Measurements from ENCODE around the gene SLC38A2.

The SLC38A2 gene
- 269 to 561 (median 304) reads per million in 3 donors for total RNA-seq

DNA sequence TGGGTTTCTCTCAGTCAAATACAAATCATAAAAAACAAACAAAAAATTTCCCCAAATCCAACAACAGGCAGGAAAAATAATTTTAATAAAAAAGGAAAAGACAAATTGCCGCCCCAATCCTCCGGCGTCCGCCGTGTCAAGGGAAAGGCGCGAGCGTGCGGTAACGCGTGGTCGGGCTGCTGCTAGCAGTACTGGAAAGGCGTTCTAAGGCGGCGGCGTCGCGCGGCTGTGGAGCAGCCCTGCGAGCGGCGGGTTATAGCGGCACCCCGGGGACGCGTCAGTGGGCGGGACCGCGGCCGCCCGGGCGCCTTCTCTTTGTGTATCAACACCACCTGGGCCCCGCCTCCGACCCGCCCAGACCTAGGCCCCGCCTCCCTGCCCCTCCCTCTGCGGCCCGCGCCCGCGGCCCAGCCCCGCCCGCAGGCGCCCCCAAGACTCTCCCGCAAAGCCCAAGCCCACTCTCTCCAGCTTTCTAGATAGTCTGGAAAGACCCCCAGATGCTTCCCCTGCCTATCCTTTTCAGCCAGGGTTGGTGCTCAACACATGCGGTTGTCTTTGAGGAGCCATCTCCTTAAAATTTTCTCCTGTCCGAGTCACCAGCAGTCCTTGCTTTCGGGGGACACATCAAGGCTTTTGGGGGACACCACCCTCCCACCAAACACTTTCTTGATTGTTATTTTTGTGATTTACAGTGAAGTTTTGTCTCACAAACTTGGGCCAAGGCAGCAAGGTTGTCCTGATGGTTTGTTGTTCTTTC lies at the start of gene SLC38A2:
SLC38A2 (minus strand) TSS at position 230 of the 757 bp plus-strand sequence. CDS start 1,480 bp downstream, outside the sequence.
- no peaks in the 10 kb centered on the region for H3K27me3 ChIP-seq (replicated peaks; ENCODE audit: control insufficient read depth, insufficient read depth, low read length, poor library complexity, severe bottlenecking)
- peaks cover 26% of the 10 kb centered on the region for H3K36me3 ChIP-seq (ENCODE audit: control insufficient read depth, insufficient read depth, low read length)
- H3K27ac ChIP-seq (ENCODE audit: insufficient read depth, low read length, poor library complexity, severe bottlenecking), result peak within 1 kb of the TSS; percentile 90
- peaks cover 37% of the 10 kb centered on the region for H3K4me1 ChIP-seq (ENCODE audit: control insufficient read depth, insufficient read depth, low read length, poor library complexity, severe bottlenecking)
- H3K4me3 ChIP-seq (ENCODE audit: insufficient read depth, low read depth, low read length, poor library complexity, severe bottlenecking), result peak within 1 kb of the TSS; percentile 99
- peak; percentile 93 to 96 (median 95) for DNase-seq
- H3K9me3 ChIP-seq (ENCODE audit: control insufficient read depth, low read length), result no peaks in the 10 kb centered on the region

DNA sequence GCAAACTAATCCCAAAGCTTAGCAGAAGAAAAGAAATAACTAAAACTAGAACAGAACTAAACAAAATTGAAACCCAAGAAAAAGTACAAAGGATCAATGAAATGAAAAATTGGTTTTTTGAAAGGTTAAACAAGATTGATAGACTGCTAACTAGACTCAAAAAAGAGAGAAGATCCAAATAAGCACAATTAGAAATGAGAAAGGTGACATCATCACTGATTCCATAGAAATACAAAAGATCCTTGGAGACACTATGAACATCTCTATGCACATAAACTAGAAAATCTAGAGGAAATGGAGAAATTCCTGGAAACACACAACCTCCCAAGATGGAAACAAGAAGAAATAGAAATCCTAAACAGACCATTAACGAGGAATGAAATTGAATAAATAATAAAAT lies 47.1 kb upstream of the SLC38A2 start:
- no peaks in the 10 kb centered on the region for H3K27me3 ChIP-seq (replicated peaks; ENCODE audit: control insufficient read depth, insufficient read depth, low read length, poor library complexity, severe bottlenecking)
- no peak overlapping the region for H3K4me3 ChIP-seq (ENCODE audit: insufficient read depth, low read depth, low read length, poor library complexity, severe bottlenecking)
- no peaks in the 10 kb centered on the region for H3K4me1 ChIP-seq (ENCODE audit: control insufficient read depth, insufficient read depth, low read length, poor library complexity, severe bottlenecking)
- H3K36me3 ChIP-seq (ENCODE audit: control insufficient read depth, insufficient read depth, low read length), result no peaks in the 10 kb centered on the region
- H3K9me3 ChIP-seq (ENCODE audit: control insufficient read depth, low read length), result no peaks in the 10 kb centered on the region
- H3K27ac ChIP-seq (ENCODE audit: insufficient read depth, low read length, poor library complexity, severe bottlenecking), result no peak overlapping the region
- no peak for DNase-seq

DNA sequence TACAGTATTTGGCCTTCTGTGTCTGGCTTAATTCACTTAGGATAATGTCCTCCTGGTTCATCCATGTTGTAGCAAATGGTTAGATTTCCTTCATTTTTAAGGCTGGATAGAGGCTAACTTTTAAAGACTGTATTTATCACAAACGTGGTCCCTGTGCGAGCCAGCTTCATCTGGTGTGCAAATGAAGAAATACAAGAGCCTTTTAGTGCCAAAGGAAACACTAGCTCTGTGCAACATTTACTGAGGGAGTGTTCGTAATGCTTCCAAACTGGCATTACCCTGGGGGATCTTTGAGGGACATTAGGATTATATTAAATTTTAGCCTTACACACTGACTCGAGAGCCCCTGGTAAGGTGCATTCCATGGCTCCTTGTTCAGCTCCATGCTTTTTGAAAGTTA lies 43.0 kb upstream of the SLC38A2 start:
- Histone ChIP-seq H3K4me3 (ENCODE audit: insufficient read depth, low read depth, low read length, poor library complexity, severe bottlenecking) (no peak overlapping the region), H3K9me3 (ENCODE audit: control insufficient read depth, low read length) (no peaks in the 10 kb centered on the region), H3K36me3 (ENCODE audit: control insufficient read depth, insufficient read depth, low read length) (no peaks in the 10 kb centered on the region), H3K27ac (ENCODE audit: insufficient read depth, low read length, poor library complexity, severe bottlenecking) (no peak overlapping the region), H3K4me1 (ENCODE audit: control insufficient read depth, insufficient read depth, low read length, poor library complexity, severe bottlenecking) (no peaks in the 10 kb centered on the region), H3K27me3 (replicated peaks; ENCODE audit: control insufficient read depth, insufficient read depth, low read length, poor library complexity, severe bottlenecking) (no peaks in the 10 kb centered on the region)
- no peak for DNase-seq

DNA sequence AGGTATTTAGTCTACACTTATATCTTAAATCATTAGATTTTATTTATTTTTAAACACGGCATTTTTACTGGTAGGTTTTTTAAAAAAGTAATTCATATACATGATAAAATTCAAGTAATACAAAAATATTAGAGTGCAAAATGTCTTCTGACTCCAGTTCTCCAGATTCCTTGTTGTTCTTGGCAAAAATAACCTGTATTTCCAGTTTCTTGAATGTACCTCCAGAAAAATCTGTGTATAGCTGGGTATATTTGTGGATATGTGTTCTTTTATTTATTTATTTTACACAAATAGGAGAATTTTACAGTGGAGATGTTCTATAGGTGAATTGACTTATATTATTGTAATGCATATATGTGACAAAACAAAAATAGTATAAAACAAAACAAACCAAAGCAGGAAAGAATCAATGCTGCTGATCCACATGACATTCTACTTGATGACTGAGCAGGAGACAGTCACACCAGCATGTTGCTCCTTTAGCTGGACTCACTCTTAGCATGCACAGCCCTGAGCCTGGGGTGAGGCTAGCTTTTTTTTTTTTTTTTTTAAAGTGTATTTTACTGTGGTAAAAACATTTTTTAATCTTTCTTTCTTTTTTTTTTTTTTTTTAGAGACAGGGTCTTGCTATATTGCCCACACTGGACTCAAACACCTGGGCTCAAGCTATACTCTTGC lies 42.2 kb upstream of the SLC38A2 start:
- Histone ChIP-seq H3K27ac (ENCODE audit: insufficient read depth, low read length, poor library complexity, severe bottlenecking) (no peak overlapping the region), H3K36me3 (ENCODE audit: control insufficient read depth, insufficient read depth, low read length) (no peaks in the 10 kb centered on the region), H3K4me1 (ENCODE audit: control insufficient read depth, insufficient read depth, low read length, poor library complexity, severe bottlenecking) (no peaks in the 10 kb centered on the region), H3K4me3 (ENCODE audit: insufficient read depth, low read depth, low read length, poor library complexity, severe bottlenecking) (no peak overlapping the region), H3K9me3 (ENCODE audit: control insufficient read depth, low read length) (no peaks in the 10 kb centered on the region), H3K27me3 (replicated peaks; ENCODE audit: control insufficient read depth, insufficient read depth, low read length, poor library complexity, severe bottlenecking) (no peaks in the 10 kb centered on the region)
- no peak for DNase-seq

DNA sequence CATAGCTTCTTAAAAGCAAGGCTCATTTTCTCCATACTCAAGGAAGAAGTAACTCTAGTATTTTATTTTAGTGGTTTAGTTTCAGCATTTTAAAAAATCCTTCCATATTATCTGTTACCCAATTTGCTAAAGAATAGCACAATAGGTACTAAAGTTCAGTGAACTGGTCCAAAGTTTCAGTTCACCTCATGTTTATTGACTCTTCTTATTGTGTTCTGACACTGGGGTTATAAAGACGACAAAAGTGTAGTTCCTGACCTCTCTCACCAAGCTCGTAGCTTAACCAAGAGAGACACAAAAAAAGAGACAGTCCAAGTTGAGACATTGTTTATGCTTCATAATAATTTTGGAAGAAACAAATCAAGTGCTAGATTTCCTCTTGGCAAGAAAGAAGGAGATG lies 40.8 kb upstream of the SLC38A2 start:
- H3K4me3 ChIP-seq (ENCODE audit: insufficient read depth, low read depth, low read length, poor library complexity, severe bottlenecking), result no peak overlapping the region
- H3K27ac ChIP-seq (ENCODE audit: insufficient read depth, low read length, poor library complexity, severe bottlenecking), result no peak overlapping the region
- no peaks in the 10 kb centered on the region for H3K27me3 ChIP-seq (replicated peaks; ENCODE audit: control insufficient read depth, insufficient read depth, low read length, poor library complexity, severe bottlenecking)
- no peak for DNase-seq
- no peaks in the 10 kb centered on the region for H3K4me1 ChIP-seq (ENCODE audit: control insufficient read depth, insufficient read depth, low read length, poor library complexity, severe bottlenecking)
- H3K36me3 ChIP-seq (ENCODE audit: control insufficient read depth, insufficient read depth, low read length), result no peaks in the 10 kb centered on the region
- H3K9me3 ChIP-seq (ENCODE audit: control insufficient read depth, low read length), result no peaks in the 10 kb centered on the region

DNA sequence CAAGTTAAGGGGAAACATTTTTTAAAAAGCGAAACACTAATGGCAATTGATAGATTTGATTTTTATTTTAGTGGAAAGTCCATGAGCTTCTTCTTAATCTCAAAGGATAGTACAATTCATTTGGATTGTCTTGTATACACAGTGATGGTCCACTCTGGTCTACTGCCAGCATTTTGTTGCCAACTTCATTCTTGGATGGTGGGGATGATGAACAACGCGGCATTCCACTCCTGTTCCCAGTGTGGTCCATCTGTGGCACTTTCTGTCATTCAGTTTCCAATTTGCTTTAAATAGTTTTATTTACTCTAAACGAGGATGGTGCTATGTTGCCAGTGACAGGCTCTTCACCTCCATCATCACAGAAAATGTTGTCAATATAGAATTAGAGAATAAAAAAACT lies 40.3 kb upstream of the SLC38A2 start:
- Histone ChIP-seq H3K4me1 (ENCODE audit: control insufficient read depth, insufficient read depth, low read length, poor library complexity, severe bottlenecking) (no peaks in the 10 kb centered on the region), H3K4me3 (ENCODE audit: insufficient read depth, low read depth, low read length, poor library complexity, severe bottlenecking) (no peak overlapping the region), H3K27me3 (replicated peaks; ENCODE audit: control insufficient read depth, insufficient read depth, low read length, poor library complexity, severe bottlenecking) (no peaks in the 10 kb centered on the region), H3K27ac (ENCODE audit: insufficient read depth, low read length, poor library complexity, severe bottlenecking) (no peak overlapping the region), H3K36me3 (ENCODE audit: control insufficient read depth, insufficient read depth, low read length) (no peaks in the 10 kb centered on the region), H3K9me3 (ENCODE audit: control insufficient read depth, low read length) (no peaks in the 10 kb centered on the region)
- DNase-seq, result no peak

DNA sequence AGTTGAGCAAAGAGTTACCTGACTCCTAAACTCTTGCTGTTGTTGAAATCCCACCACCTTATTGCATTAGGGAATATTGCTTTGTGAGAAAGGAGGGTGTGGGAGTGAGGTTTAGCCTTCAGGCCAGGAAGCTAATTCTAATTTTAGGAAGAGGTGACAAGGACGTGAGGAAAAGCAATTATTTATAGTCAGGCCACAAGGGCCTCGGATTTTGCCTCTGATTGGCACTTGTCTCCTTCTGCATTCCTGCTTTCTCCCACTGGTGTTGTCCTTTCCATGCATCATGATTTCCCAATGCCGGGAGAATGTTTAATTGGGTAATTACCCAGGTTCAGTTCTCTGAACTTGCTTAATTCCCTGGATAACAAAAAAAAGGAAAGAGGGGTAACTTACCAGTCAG lies 37.9 kb upstream of the SLC38A2 start:
- no peak overlapping the region for H3K27ac ChIP-seq (ENCODE audit: insufficient read depth, low read length, poor library complexity, severe bottlenecking)
- no peaks in the 10 kb centered on the region for H3K9me3 ChIP-seq (ENCODE audit: control insufficient read depth, low read length)
- no peaks in the 10 kb centered on the region for H3K27me3 ChIP-seq (replicated peaks; ENCODE audit: control insufficient read depth, insufficient read depth, low read length, poor library complexity, severe bottlenecking)
- H3K36me3 ChIP-seq (ENCODE audit: control insufficient read depth, insufficient read depth, low read length), result no peaks in the 10 kb centered on the region
- DNase-seq, result no peak
- no peaks in the 10 kb centered on the region for H3K4me1 ChIP-seq (ENCODE audit: control insufficient read depth, insufficient read depth, low read length, poor library complexity, severe bottlenecking)
- H3K4me3 ChIP-seq (ENCODE audit: insufficient read depth, low read depth, low read length, poor library complexity, severe bottlenecking), result no peak overlapping the region

DNA sequence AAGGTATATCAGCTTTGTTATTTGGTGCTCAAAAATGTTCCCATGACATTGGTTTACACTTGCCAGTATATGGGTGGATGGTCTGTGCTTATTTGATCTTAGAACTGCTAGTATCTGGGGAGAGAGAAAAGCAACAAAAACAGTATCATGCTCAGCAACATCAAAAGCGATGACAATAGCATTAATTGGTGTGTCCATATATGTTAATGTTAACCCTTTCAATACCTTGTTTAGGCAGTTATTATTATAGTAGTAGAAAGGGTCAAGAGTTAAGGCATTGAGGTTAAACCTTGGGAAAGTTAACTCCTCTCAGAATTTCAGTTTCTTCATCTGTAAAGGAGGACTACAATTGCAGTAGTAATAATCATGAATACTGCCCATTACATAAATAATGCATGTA lies 37.4 kb upstream of the SLC38A2 start:
- Histone ChIP-seq H3K4me3 (ENCODE audit: insufficient read depth, low read depth, low read length, poor library complexity, severe bottlenecking) (no peak overlapping the region), H3K27ac (ENCODE audit: insufficient read depth, low read length, poor library complexity, severe bottlenecking) (no peak overlapping the region), H3K9me3 (ENCODE audit: control insufficient read depth, low read length) (no peaks in the 10 kb centered on the region), H3K4me1 (ENCODE audit: control insufficient read depth, insufficient read depth, low read length, poor library complexity, severe bottlenecking) (no peaks in the 10 kb centered on the region), H3K27me3 (replicated peaks; ENCODE audit: control insufficient read depth, insufficient read depth, low read length, poor library complexity, severe bottlenecking) (no peaks in the 10 kb centered on the region), H3K36me3 (ENCODE audit: control insufficient read depth, insufficient read depth, low read length) (no peaks in the 10 kb centered on the region)
- DNase-seq, result no peak

DNA sequence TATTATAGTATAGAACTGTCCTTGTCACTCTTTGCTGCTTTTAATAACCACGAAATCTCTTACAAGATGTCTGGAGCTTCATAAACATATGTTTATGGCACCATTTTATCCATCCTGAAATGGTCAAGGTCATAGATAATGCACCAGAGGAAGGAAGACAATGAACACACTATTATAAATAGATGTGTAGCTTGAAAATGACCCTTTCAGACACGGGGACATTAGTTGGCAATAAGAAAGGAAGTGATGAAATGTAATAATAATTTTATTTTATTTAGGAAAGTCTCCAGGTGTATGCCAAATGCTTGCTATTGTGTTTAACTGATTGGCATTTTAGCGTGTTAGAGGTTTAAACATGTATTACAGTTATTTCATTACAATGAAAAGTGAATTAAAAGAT lies 36.8 kb upstream of the SLC38A2 start:
- Histone ChIP-seq H3K27me3 (replicated peaks; ENCODE audit: control insufficient read depth, insufficient read depth, low read length, poor library complexity, severe bottlenecking) (no peaks in the 10 kb centered on the region), H3K9me3 (ENCODE audit: control insufficient read depth, low read length) (no peaks in the 10 kb centered on the region), H3K27ac (ENCODE audit: insufficient read depth, low read length, poor library complexity, severe bottlenecking) (no peak overlapping the region), H3K4me3 (ENCODE audit: insufficient read depth, low read depth, low read length, poor library complexity, severe bottlenecking) (no peak overlapping the region), H3K4me1 (ENCODE audit: control insufficient read depth, insufficient read depth, low read length, poor library complexity, severe bottlenecking) (no peaks in the 10 kb centered on the region), H3K36me3 (ENCODE audit: control insufficient read depth, insufficient read depth, low read length) (no peaks in the 10 kb centered on the region)
- DNase-seq, result no peak

DNA sequence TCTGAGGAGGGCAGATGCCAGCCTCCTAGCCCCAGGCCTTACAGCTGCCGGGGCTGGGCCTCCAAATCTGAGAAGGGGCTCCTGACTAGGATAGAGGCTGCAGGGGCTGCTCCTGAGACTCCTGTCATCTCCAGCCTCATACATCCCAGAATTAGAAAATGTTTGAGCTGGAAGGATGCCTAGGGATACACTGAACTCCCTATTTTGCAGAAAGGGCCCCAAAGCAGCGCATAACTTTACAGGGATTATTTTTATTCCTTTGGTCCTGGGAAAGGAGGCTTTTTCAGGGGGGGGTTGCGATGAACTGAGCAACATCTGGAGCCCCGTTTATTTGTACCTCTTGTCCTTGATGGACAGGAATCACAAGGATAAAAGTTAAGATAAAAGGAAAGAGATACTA lies 35.9 kb upstream of the SLC38A2 start:
- no peak for DNase-seq
- Histone ChIP-seq H3K27me3 (replicated peaks; ENCODE audit: control insufficient read depth, insufficient read depth, low read length, poor library complexity, severe bottlenecking) (no peaks in the 10 kb centered on the region), H3K36me3 (ENCODE audit: control insufficient read depth, insufficient read depth, low read length) (no peaks in the 10 kb centered on the region), H3K9me3 (ENCODE audit: control insufficient read depth, low read length) (no peaks in the 10 kb centered on the region), H3K4me3 (ENCODE audit: insufficient read depth, low read depth, low read length, poor library complexity, severe bottlenecking) (no peak overlapping the region), H3K4me1 (ENCODE audit: control insufficient read depth, insufficient read depth, low read length, poor library complexity, severe bottlenecking) (no peaks in the 10 kb centered on the region), H3K27ac (ENCODE audit: insufficient read depth, low read length, poor library complexity, severe bottlenecking) (no peak overlapping the region)
